HEK293 (cell line): ENCODE measurements around the gene TMEM145.

Source experiments
- AEBP2 ChIP-seq: fragments of 450-650 bp; formaldehyde crosslinking; IDR thresholded peaks from 2 replicates; pipeline ENCODE4 v1.5.1; 2016; ENCODE audit warnings: missing biosample characterization, missing genetic modification characterization, borderline replicate concordance
- KLF7 ChIP-seq: fragments of 450-650 bp; formaldehyde crosslinking; IDR thresholded peaks from 2 replicates; pipeline ENCODE4 v1.5.1; 2016; ENCODE audit warnings: missing biosample characterization, missing genetic modification characterization, borderline replicate concordance
- MEIS1 ChIP-seq: sonication (generic); formaldehyde crosslinking; IDR thresholded peaks from 2 replicates; pipeline ENCODE4 v1.8.1; 2022; ENCODE audit warnings: missing genetic modification reagents, mild to moderate bottlenecking, borderline replicate concordance
- PRDM2 ChIP-seq: fragments of 450-650 bp; formaldehyde crosslinking; IDR thresholded peaks from 2 replicates; pipeline ENCODE4 v1.5.1; 2016; ENCODE audit warnings: missing biosample characterization, missing genetic modification characterization, borderline replicate concordance
- REST ChIP-seq: fragments of 450-650 bp; formaldehyde crosslinking; IDR thresholded peaks from 2 replicates; pipeline ENCODE4 v1.5.1; 2016; ENCODE audit warnings: missing biosample characterization, missing genetic modification characterization
- SP3 ChIP-seq: fragments of 450-650 bp; formaldehyde crosslinking; IDR thresholded peaks from 2 replicates; pipeline ENCODE4 v1.5.1; 2016; ENCODE audit warnings: missing biosample characterization, missing genetic modification characterization
- ZNF155 ChIP-seq: fragments of 450-650 bp; formaldehyde crosslinking; IDR thresholded peaks from 2 replicates; pipeline ENCODE4 v1.5.1; 2016; ENCODE audit warnings: missing biosample characterization, missing genetic modification characterization
- ZNF24 ChIP-seq: fragments of 450-650 bp; formaldehyde crosslinking; IDR thresholded peaks from 2 replicates; pipeline ENCODE4 v1.5.1; 2016; ENCODE audit warnings: missing biosample characterization, missing genetic modification characterization
- ZNF302 ChIP-seq: fragments of 450-650 bp; formaldehyde crosslinking; IDR thresholded peaks from 2 replicates; pipeline ENCODE4 v1.5.1; 2016; ENCODE audit warnings: missing biosample characterization, missing genetic modification characterization, low read depth
- ZNF404 ChIP-seq: fragments of 450-650 bp; formaldehyde crosslinking; IDR thresholded peaks from 2 replicates; pipeline ENCODE4 v1.5.1; 2017; ENCODE audit warnings: missing biosample characterization, missing genetic modification characterization
- ZNF514 ChIP-seq: fragments of 450-650 bp; formaldehyde crosslinking; IDR thresholded peaks from 2 replicates; pipeline ENCODE4 v1.5.1; 2016; ENCODE audit warnings: missing biosample characterization, missing genetic modification characterization
- ZNF518A ChIP-seq: fragments of 450-650 bp; formaldehyde crosslinking; conservative IDR thresholded peaks from 2 replicates; pipeline ENCODE4 v1.5.1; 2016; ENCODE audit warnings: low read depth, missing biosample characterization, missing genetic modification characterization
- ZNF707 ChIP-seq: fragments of 450-650 bp; formaldehyde crosslinking; IDR thresholded peaks from 2 replicates; pipeline ENCODE4 v1.5.1; 2016; ENCODE audit warnings: missing biosample characterization, missing genetic modification characterization
- ZNF747 ChIP-seq: fragments of 450-650 bp; formaldehyde crosslinking; IDR thresholded peaks from 2 replicates; pipeline ENCODE4 v1.5.1; 2016; ENCODE audit warnings: missing biosample characterization, missing genetic modification characterization
- ZNF791 ChIP-seq: fragments of 450-650 bp; formaldehyde crosslinking; IDR thresholded peaks from 2 replicates; pipeline ENCODE4 v1.5.1; 2016; ENCODE audit warnings: missing biosample characterization, missing genetic modification characterization
- ZXDB ChIP-seq: fragments of 450-650 bp; formaldehyde crosslinking; IDR thresholded peaks from 2 replicates; pipeline ENCODE4 v1.5.1; 2016; ENCODE audit warnings: missing biosample characterization, missing genetic modification characterization
- TF ChIP-seq, protein P1 (sequence below): fragments of 450-650 bp; formaldehyde crosslinking; IDR thresholded peaks from 2 replicates; pipeline ENCODE4 v1.5.1; 2016; ENCODE audit warnings: missing biosample characterization, missing genetic modification characterization
- TF ChIP-seq, protein P2 (sequence below): fragments of 450-650 bp; formaldehyde crosslinking; optimal IDR thresholded peaks from 2 replicates; pipeline ENCODE3; 2016; ENCODE audit warnings: missing biosample characterization, mild to moderate bottlenecking, missing genetic modification characterization

The TMEM145 gene

GRCh38 chr19:42325308-42325895 lies 12.3 kb downstream of the TMEM145 start, which contains the start of gene MEGF8 (continued):
- TF ChIP-seq REST (no peak), PRDM2 (no peak), ZNF404 (no peak), ZNF302 (tag by site-specific recombination) (no peak), ZNF707 (tag by site-specific recombination) (no peak), ZNF155 (tag by site-specific recombination) (no peak), ZNF518A (tag by site-specific recombination) (peak; percentile 75), ZXDB (peak; percentile 81), ZNF514 (tag by site-specific recombination) (no peak), ZNF747 (tag by site-specific recombination) (no peak), MEIS1 (CRISPR knock-in tag) (no peak), KLF7 (tag by site-specific recombination) (no peak; the same call in 1 of the 2 replicates), SP3 (tag by site-specific recombination) (peak; percentile 99), ZNF791 (tag by site-specific recombination) (no peak), AEBP2 (tag by site-specific recombination) (no peak), ZNF24 (tag by site-specific recombination) (peak; percentile 66)
- TF ChIP-seq, protein P1, sequence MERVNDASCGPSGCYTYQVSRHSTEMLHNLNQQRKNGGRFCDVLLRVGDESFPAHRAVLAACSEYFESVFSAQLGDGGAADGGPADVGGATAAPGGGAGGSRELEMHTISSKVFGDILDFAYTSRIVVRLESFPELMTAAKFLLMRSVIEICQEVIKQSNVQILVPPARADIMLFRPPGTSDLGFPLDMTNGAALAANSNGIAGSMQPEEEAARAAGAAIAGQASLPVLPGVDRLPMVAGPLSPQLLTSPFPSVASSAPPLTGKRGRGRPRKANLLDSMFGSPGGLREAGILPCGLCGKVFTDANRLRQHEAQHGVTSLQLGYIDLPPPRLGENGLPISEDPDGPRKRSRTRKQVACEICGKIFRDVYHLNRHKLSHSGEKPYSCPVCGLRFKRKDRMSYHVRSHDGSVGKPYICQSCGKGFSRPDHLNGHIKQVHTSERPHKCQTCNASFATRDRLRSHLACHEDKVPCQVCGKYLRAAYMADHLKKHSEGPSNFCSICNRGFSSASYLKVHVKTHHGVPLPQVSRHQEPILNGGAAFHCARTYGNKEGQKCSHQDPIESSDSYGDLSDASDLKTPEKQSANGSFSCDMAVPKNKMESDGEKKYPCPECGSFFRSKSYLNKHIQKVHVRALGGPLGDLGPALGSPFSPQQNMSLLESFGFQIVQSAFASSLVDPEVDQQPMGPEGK: peak; percentile 94
- TF ChIP-seq, protein P2, sequence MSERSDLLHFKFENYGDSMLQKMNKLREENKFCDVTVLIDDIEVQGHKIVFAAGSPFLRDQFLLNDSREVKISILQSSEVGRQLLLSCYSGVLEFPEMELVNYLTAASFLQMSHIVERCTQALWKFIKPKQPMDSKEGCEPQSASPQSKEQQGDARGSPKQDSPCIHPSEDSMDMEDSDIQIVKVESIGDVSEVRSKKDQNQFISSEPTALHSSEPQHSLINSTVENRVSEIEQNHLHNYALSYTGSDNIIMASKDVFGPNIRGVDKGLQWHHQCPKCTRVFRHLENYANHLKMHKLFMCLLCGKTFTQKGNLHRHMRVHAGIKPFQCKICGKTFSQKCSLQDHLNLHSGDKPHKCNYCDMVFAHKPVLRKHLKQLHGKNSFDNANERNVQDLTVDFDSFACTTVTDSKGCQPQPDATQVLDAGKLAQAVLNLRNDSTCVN: peak; percentile 24
